Stimulated activated CD8-positive, alpha-beta memory T cell treated with anti-CD3 and anti-CD28 coated beads, Interleukin-7, amount 100 ng/mL, for 1 hour (primary cell): ENCODE measurements around the gene TRIM3.

Experiments used
- DNase-seq, 2 donors: peaks; one replicate each; pipeline ENCODE4 v3.0.0-alpha.2; 2020; ENCODE audit warnings: low read depth in 2 of 2

TRIM3 gene

GRCh38 chr11:6401464-6401863 is 72.3 kb downstream of the TRIM3 start:
- DNase-seq = no peak

GRCh38 chr11:6400431-6401345 is 73.1 kb downstream of the TRIM3 start:
- no peak for DNase-seq
